Skeletal muscle tissue (tissue), 4 donors: ENCODE measurements around the gene UBN1. TPM values are rescaled to one million over a fixed set of nuclear protein-coding genes. Genes with fewer than 3 reads are reported as not detected.

Source experiments
- H3K27ac ChIP-seq: one replicate; pipeline ENCODE4 v1.7.0; 2013; ENCODE audit warnings: mild to moderate bottlenecking, low read depth, low read length, inconsistent platforms
- H3K27me3 ChIP-seq, 3 donors: one replicate each; pipeline ENCODE4 v1.7.0; 2013; ENCODE audit warnings: low read length in 3 of 3; ENCODE audit not compliant: control insufficient read depth in 3 of 3, insufficient read depth in 3 of 3
- H3K36me3 ChIP-seq, 3 donors: one replicate each; pipeline ENCODE4 v1.7.0; 2013; ENCODE audit warnings: low read length in 3 of 3; ENCODE audit not compliant: control insufficient read depth in 3 of 3, insufficient read depth in 3 of 3
- H3K4me1 ChIP-seq, 3 donors: one replicate each; pipeline ENCODE4 v1.7.0; 2013; ENCODE audit warnings: low read length in 3 of 3, mild to moderate bottlenecking in 3 of 3; ENCODE audit not compliant: control insufficient read depth in 3 of 3, insufficient read depth in 3 of 3
- H3K4me3 ChIP-seq, 3 donors: one replicate each; pipeline ENCODE4 v1.7.0; 2013; ENCODE audit warnings: low read length in 3 of 3
- H3K9ac ChIP-seq, 3 donors: one replicate each; pipeline ENCODE4 v1.7.0; 2013; ENCODE audit warnings: low read length in 3 of 3, mild to moderate bottlenecking in 3 of 3, moderate library complexity in 2 of 3, low read depth in 1 of 3
- H3K9me3 ChIP-seq, 3 donors: one replicate each; pipeline ENCODE4 v1.7.0; 2013; ENCODE audit warnings: low read length in 3 of 3; ENCODE audit not compliant: control insufficient read depth in 3 of 3
- total RNA-seq: library from RNA; depleted of rRNA; stranded (reverse); fragments of >200 nt; gene quantifications from one replicate; pipeline ENCODE4 v1.2.3, GENCODE V29; 2014
- donor health status: Osteomylitis.

The UBN1 gene
- total RNA-seq, 1 donor from 2014 or later, result 11.0 TPM

DNA sequence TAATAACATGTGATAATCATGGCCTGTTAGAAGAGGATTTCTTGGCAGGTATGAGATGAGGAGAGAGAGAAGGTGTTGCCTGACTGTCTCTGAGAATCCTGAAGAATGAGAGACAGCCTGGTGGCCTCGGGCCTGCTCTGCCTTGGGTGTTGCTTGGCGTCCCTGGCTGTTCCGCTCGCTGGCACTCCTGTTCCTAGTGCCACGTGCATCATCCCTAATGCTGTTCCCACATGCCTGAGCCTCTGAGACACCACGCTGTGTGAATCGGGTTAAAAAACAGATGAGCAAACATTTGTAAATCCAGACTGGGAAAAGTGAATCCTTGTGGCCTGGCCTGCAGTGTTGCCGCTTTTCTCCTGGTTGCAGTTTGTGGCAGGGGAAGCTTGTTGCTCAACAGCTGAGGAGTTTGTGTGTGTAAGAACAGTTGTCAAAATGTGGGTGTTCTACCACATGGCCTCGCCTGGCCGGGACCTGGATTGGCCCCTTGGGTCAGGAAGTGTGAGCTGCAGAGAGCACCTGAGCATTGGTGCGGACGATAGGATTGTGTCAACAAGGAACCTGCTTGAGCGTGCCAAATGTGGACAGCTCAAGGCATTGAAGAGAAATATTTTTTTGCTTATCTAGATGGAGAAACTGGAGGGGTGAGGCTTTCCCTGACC, 22.0 kb downstream of the UBN1 start:
- H3K27ac ChIP-seq, result no peak overlapping the region

DNA sequence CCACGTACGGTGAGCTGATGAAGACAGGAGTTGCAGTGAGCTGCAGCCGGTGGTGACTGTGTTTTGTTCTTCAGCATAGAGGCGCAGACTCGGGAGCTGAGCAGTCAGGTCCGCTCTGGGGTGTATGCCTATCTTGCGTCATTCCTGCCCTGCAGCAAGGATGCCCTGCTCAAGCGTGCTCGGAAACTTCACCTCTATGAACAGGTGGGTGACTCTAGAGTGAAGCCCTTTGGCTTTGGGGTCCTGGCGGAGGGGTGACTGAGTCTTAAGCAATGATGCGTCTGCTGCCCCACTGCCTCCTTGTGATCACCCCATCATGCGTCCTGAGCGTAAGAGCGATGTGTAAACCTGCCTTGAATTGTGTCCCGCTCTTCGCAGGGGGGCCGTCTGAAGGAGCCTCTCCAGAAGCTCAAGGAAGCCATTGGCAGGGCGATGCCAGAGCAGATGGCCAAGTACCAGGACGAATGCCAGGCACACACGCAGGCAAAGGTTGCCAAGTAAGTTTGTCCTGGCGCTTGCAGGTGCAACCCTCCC, 22.9 kb downstream of the UBN1 start:
- Histone ChIP-seq H3K27me3 (no peaks in the 10 kb centered on the region), H3K9me3 (no peaks in the 10 kb centered on the region), H3K9ac (peak overlapping the region in 1 of 3 donors; percentile 16), H3K36me3 (peaks cover 42 to 69% (median 52%) of the 10 kb centered on the region in 3 donors), H3K27ac (no peak overlapping the region), H3K4me3 (no peak overlapping the region), H3K4me1 (peaks cover 23 to 35% (median 31%) of the 10 kb centered on the region in 3 donors)

More for the DNA sequence above, 22.0 kb downstream of the UBN1 start:
- H3K4me1 ChIP-seq, result peaks cover 14 to 27% (median 23%) of the 10 kb centered on the region in 3 donors
- H3K4me3 ChIP-seq, result no peak overlapping the region
- no peaks in the 10 kb centered on the region for H3K27me3 ChIP-seq
- no peak overlapping the region for H3K9ac ChIP-seq
- no peaks in the 10 kb centered on the region for H3K9me3 ChIP-seq
- H3K36me3 ChIP-seq, result peaks cover 34 to 60% (median 44%) of the 10 kb centered on the region in 3 donors

DNA sequence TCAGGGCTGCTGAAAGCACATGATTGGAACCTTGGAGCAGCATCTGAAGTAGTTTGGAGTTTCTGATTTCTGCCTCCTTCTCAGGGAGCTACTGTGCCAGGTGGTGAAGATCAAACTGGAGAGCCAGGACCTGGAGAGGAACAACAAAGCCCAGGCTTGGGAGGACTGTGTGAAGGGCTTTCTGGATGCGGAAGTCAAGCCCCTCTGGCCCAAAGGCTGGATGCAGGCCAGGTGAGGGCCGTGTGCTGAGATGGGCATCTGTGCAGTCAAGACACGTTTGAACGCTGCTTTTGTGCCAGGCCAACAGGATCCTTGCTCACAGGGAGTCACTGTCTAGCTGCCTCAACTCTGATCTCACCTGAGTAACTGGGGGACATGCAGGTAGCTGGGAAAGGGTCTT, 23.8 kb downstream of the UBN1 start:
- H3K4me3 ChIP-seq, result no peak overlapping the region
- no peaks in the 10 kb centered on the region for H3K9me3 ChIP-seq
- peaks cover 26 to 40% (median 34%) of the 10 kb centered on the region in 3 donors for H3K4me1 ChIP-seq
- no peaks in the 10 kb centered on the region for H3K27me3 ChIP-seq
- peak overlapping the region in 1 of 3 donors; percentile 16 for H3K9ac ChIP-seq
- H3K27ac ChIP-seq, result no peak overlapping the region
- peaks cover 47 to 75% (median 57%) of the 10 kb centered on the region in 3 donors for H3K36me3 ChIP-seq

DNA sequence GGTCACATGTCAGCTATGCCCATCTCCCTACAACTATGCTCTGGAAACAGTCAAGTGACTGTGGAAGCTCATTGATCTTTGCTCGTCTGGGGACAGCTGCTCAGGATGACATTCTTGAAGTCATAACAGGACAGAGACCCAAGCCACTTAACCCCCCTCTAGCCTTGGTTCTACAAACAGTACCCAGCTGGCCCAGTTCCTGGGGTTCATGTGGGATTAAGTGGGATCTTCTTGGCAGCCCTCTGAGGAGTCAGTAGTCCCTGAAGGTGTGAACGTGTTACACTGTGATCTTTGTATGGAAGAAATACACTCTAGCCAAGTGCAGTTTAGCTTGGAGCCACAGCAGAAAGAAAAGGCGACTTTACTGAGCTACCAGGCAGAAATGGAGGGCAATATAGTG, 25.8 kb downstream of the UBN1 start:
- Histone ChIP-seq H3K9me3 (no peaks in the 10 kb centered on the region), H3K27me3 (no peaks in the 10 kb centered on the region), H3K9ac (no peak overlapping the region), H3K36me3 (peaks cover 63 to 86% (median 72%) of the 10 kb centered on the region in 3 donors), H3K4me3 (no peak overlapping the region), H3K4me1 (peaks cover 26 to 37% (median 34%) of the 10 kb centered on the region in 3 donors), H3K27ac (no peak overlapping the region)

- H3K9me3 ChIP-seq, result no peaks in the 10 kb centered on the region
- H3K27ac ChIP-seq, result no peak overlapping the region
- no peak overlapping the region for H3K4me3 ChIP-seq
- H3K4me1 ChIP-seq, result peaks cover 25 to 26% (median 25%) of the 10 kb centered on the region in 3 donors
- no peaks in the 10 kb centered on the region for H3K27me3 ChIP-seq
- peaks cover 71 to 89% (median 81%) of the 10 kb centered on the region in 3 donors for H3K36me3 ChIP-seq
- H3K9ac ChIP-seq, result peak overlapping the region in 1 of 3 donors; percentile 12
These were observed 27.4 kb downstream of the UBN1 start for GRCh38 chr16:4874666-4875065.

- Histone ChIP-seq H3K4me1 (peaks cover 12 to 18% (median 14%) of the 10 kb centered on the region in 3 donors), H3K9me3 (no peaks in the 10 kb centered on the region), H3K27me3 (no peaks in the 10 kb centered on the region), H3K36me3 (peaks cover 75 to 92% (median 85%) of the 10 kb centered on the region in 3 donors), H3K27ac (no peak overlapping the region), H3K9ac (peak overlapping the region in 1 of 3 donors; percentile 25), H3K4me3 (no peak overlapping the region)
These were observed 29.5 kb downstream of the UBN1 start for GRCh38 chr16:4876646-4877379.

GRCh38 chr16:4877380-4877685, 30.1 kb downstream of the UBN1 start:
- Histone ChIP-seq H3K4me3 (no peak overlapping the region), H3K36me3 (peaks cover 75 to 90% (median 84%) of the 10 kb centered on the region in 3 donors), H3K27me3 (no peaks in the 10 kb centered on the region), H3K9ac (no peak overlapping the region), H3K4me1 (peaks cover 15 to 18% (median 18%) of the 10 kb centered on the region in 3 donors), H3K9me3 (no peaks in the 10 kb centered on the region), H3K27ac (no peak overlapping the region)

GRCh38 chr16:4879049-4879448, 31.8 kb downstream of the UBN1 start:
- H3K27ac ChIP-seq, result no peak overlapping the region
- H3K9me3 ChIP-seq, result no peaks in the 10 kb centered on the region
- H3K36me3 ChIP-seq, result peaks cover 77 to 87% (median 86%) of the 10 kb centered on the region in 3 donors
- H3K4me1 ChIP-seq, result peaks cover 18 to 21% (median 18%) of the 10 kb centered on the region in 3 donors
- H3K27me3 ChIP-seq, result no peaks in the 10 kb centered on the region
- no peak overlapping the region for H3K9ac ChIP-seq
- no peak overlapping the region for H3K4me3 ChIP-seq

GRCh38 chr16:4880006-4880580, 32.8 kb downstream of the UBN1 start:
- Histone ChIP-seq H3K4me1 (peaks cover 8 to 15% (median 11%) of the 10 kb centered on the region in 3 donors), H3K4me3 (no peak overlapping the region), H3K36me3 (peaks cover 78 to 88% (median 86%) of the 10 kb centered on the region in 3 donors), H3K27ac (no peak overlapping the region), H3K9me3 (no peaks in the 10 kb centered on the region), H3K27me3 (no peaks in the 10 kb centered on the region), H3K9ac (no peak overlapping the region)
